Stimulated activated CD8-positive, alpha-beta memory T cell treated with anti-CD3 and anti-CD28 coated beads, Interleukin-4, amount 100 ng/mL, for 24 hours (primary cell): ENCODE results near the gene KRT86.
"Not testable (repeated sequence)": the region's sequence is repeated elsewhere in the genome, so short reads cannot be mapped to it uniquely, and the experiment has no call there.

Experiments used
- DNase-seq: peaks from one replicate; pipeline ENCODE4 v3.0.0-alpha.2; 2020; ENCODE audit warnings: low read depth

KRT86 gene

DNA sequence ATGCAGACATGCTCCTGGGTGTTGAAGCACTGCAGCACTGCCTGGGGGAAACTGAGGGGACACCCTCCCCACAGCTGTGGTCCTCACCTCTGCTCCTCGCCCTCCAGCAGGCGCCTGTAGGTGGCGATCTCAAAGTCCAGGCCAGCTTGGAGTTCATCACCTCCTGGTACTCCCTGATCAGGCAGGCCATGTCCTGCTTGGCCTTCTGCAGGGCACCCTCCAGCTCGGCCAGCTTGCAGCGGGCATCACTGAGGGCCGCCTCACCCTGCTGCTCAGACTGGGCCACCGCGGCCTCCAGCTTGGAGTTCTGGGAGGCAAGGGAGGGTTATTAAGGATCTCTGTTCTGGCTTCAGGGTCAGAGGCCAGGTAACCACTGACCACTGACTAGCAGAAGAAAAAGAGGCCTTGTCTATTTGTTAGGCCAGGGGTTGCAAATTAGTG, 22.2 kb upstream of the KRT86 start:
- DNase-seq = not testable (repeated sequence)

DNA sequence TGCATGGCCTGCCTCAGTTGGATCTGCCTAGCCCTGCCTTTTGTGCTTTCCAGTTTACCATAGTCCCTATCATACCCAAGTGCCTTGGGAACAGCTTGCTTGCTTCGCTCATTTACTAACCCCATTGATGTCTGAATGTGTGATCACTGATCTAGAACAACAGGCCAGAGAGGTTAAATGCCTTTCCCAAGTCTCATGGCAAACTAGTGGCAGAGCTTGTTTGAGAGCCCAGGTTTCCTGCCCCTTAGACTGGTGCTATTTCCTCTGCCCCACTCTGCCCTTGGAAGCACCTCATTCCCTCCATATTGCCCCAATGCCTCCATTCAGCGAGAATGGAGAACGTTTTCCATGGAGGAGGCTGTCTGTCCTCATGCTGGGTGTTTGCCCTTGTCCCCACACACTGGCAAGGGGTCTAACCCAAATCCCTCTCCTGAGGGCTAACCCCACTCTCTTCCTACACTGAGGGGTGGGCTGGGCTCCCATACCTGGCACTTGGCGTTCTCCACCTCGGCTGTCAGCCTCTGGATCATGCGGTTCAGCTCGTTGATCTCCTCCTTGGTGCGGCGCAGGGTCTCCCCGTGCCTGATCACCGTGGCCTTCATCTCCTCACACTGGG, 21.6 kb upstream of the KRT86 start:
- no peak for DNase-seq

DNA sequence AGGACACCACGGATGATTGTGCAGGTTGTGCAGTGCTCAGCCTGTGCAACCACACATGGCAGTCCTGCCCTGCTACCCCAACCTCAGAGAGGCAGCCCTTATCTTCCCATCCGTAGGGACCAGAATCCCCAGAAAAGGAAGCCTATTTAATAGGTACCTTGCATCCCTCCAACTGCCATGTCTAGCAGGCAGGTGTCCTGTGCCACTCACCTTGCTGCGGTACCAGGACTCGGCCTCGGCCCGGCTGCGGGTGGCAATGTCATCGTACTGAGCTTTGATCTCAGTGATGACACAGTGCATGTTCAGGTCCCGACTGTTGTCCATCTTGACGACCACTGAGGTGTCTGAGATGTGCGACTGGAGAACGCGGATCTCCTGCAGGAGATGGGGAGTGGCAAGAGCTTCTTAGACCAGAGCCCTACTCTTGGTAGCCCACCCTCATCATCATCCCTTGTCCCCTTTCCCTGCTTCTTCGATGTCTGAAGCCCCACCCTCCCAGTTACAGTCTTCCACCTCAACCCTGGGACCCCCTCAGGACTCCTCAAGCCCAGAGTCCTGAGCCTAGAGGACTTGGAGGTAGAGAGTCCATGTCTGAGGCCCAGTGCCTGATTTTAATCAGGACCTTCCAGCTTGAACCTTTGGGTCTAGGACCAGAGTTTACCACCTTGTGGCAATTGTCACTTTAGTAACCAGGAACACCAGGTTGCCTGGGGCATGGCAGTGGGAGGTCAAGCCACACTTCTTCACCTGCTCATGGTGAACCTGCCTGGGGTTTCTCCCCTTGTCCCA, 20.9 kb upstream of the KRT86 start:
- DNase-seq = no peak

DNA sequence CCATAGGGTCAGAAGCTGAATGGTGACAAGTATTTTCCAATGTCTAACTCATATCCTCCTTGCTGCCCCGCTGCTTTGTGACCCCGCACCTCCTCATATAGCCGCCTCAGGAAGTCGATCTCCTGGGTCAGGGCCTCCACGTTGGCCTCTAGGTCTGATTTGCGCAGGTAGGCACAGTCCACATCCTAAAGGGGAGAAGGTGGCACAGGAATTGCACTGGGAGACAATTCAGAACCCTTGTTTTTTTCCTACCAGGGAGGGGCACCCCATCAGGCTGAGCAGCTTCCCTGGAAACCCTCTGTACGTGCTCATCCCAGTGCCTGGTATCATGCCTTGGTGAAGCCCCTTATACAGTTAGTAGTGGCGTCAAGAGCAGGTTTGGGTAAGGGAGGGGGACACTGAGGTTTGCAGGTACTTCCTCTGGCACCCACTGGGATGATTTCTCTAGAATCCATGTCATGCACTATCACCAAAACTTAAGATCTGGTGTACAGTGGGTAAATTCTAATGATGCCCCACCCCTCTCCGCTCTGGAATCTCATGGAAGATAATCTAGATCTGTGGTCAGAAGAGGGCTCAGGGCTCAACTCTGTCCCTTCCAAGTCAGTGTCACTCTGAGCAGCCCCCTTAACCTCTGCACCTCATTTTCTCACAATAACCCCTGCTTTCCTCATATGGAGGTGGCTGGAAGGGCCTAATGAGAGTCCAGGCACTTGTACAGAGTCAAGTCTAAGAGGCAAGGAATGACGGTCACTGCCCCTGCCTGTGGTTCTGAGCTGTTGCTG, 20.1 kb upstream of the KRT86 start:
- no peak for DNase-seq

DNA sequence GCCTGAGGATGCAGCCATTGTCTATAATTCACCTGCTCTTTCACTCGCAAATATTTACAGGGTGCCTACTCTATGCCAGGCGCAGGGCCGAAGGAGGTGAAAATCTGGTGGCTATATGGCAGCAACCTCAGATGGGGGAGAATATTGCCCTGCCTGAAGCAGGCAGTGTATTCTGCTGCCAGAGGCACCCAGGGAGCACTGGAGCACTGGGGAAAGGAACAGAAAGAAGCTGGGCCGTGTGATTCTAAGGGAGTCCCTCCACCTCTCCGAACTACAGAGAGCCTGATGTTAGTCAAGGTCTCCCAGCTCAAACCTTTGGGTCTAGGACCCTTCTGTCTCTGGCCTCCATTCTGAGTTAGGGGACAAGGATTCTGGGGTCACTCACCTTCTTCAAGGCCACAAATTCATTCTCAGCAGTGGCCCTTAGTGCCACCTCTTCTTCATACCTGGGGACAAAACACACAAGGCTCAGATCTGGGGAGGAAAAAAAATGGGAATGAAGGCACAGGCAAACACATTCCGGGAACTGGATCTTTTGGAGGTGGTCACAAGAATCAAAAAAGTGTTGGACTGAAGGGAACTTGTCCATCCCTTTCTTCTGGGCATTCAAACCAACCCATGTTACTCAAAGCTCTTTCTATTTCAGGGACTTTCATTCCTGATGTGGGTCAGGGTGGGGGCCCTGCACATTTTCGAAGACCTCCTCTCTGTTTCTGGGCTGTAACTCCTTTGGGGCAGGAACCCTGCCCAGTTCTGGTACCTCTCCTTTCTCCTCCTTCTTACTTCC, 19.3 kb upstream of the KRT86 start:
- DNase-seq = no peak

GRCh38 chr12:52255926-52256583, 18.4 kb upstream of the KRT86 start:
- DNase-seq = no peak

DNA sequence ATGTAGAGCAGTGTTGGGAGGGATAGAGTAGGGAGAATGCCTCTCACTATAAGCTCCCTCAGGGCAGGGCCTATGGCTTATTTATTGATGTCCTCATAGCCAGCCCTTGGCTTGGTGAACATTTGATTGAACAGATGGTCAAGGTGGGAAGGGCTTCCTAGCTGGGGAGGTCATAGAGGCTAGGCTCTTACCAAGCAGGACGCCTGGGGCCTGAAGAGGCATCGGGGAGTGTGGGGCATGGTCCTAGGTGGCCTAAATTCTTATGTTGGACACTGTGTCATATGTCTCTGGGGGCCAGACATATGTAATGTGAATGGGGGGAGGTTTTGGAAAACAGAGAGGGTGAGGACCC, 17.9 kb upstream of the KRT86 start:
- no peak for DNase-seq

DNA sequence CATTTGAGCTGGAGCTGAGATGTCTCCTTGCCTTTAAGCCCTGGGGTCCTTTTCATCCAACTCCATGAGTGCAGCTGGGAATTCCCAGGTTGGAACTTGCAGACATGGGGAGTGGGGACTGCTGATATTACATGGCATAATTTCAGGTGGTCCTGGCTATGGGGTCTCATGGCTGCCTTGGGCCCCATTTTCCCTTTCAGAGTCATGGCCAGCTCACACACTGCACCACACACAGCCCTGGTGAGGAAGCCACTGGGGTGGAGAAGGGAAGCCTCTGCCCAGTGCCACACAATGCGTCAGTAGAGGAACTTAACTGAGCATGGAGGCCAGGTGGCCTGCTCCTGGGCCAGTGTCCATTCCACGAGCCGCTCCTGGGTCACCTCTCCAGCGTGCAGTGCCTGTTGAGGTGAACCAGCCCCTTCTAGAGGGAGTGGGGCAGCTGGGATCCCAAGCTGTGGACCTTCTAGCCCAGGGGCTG, 17.3 kb upstream of the KRT86 start:
- DNase-seq = no peak

GRCh38 chr12:52257922-52258321, 16.5 kb upstream of the KRT86 start:
- not testable (repeated sequence) for DNase-seq

- DNase-seq = no peak
These were observed 16.0 kb upstream of the KRT86 start for GRCh38 chr12:52258335-52258901.

- no peak for DNase-seq
These were observed 14.7 kb upstream of the KRT86 start for GRCh38 chr12:52259657-52260243.

GRCh38 chr12:52260361-52261207, 13.9 kb upstream of the KRT86 start:
- DNase-seq = no peak

DNA sequence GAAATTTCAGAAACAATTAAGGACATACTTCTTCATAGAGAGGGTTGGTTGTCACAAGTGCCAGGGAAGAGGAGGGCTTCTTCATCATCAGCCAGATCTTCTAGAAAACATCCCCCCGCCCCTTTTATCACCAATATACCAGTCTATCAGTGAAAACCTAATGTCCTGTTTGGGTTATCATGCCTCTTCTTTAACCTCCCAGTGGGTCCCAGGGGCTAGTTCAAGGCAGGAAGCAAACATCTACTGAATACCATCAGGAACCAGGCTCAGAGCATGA, 13.3 kb upstream of the KRT86 start:
- no peak for DNase-seq

DNA sequence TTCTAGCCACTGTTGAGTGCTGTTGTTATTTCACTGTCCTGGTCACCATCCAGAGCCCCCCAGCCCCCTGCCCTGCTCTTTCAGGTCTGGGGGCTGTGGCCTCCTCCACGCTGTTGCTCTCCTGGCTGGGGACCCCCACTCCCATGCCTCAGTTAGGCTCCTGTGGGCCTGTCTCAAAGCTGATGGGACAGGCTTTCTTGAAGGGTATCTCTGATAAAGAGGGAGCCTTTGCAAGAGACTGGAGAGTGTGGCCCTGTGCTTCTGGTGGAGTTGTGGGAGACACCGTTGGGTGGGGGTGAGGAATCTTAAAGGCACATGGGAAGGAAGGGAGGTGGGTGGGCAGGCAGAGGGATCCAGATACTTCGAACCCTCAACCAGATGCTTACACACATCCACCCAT, 12.2 kb upstream of the KRT86 start:
- no peak for DNase-seq

GRCh38 chr12:52263761-52264434, 10.5 kb upstream of the KRT86 start:
- no peak for DNase-seq

- no peak for DNase-seq
These were observed 10.0 kb upstream of the KRT86 start for GRCh38 chr12:52264435-52264825.

- DNase-seq = no peak
These were observed 7.9 kb upstream of the KRT86 start for GRCh38 chr12:52266514-52266913.

DNA sequence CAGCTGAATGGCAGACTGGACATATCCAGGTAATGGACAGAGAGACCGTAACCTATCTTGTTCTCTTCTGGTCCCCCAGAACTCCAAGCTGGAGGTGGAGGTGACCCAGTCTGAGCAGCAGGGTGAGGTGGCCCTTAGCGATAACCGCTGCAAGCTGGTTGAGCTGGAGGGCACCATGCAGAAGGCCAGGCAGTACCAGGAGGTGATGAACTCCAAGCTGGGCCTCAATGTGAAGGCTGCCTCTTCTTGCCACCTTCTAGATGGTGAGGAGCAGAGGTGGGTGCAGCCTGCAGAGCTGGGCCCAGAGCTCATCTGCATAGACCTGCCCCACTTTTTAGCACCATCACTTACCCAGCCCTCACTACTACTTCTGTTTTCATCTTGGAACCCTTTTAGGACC, 7.2 kb upstream of the KRT86 start:
- DNase-seq = no peak

GRCh38 chr12:52267699-52268098, 6.7 kb upstream of the KRT86 start:
- DNase-seq = no peak

DNA sequence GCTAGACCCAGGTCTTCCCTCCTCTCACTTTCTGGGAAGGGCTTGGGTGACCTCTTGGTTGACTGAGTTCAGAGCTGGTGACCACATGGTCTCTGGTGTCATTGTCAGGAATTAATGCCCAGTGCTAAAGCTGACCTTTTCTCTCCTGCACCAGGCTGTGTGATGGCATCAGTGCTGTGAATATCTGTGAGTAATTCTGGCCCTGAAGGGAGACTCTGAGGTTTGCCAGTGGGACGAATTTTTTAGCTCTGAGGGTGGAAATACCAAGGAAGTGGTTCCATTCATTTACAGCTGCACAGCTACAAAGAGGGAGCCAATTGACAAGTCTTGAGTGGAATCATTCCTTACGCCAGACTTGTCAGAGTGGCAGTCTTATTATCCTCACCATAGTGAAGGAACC, 6.2 kb upstream of the KRT86 start:
- DNase-seq = no peak
